Parathyroid adenoma (tissue), 2 donors: ENCODE results near the gene UPP1.

Experiments
- H2AFZ ChIP-seq: fragments of 300-600 bp; sonication (generic); one replicate; pipeline ENCODE4 v1.7.0; 2017; ENCODE audit warnings: antibody characterized with exemption, mild to moderate bottlenecking
- H3K27ac ChIP-seq: fragments of 300-600 bp; sonication (generic); one replicate; pipeline ENCODE4 v1.7.0; 2017
- H3K27me3 ChIP-seq: fragments of 300-600 bp; sonication (generic); one replicate; pipeline ENCODE4 v1.7.0; 2017; ENCODE audit warnings: low read length; ENCODE audit not compliant: control insufficient read depth, insufficient read depth
- H3K36me3 ChIP-seq: fragments of 300-600 bp; sonication (generic); one replicate; pipeline ENCODE4 v1.7.0; 2017; ENCODE audit warnings: low read length; ENCODE audit not compliant: control insufficient read depth, insufficient read depth
- H3K4me1 ChIP-seq: fragments of 300-600 bp; sonication (generic); one replicate; pipeline ENCODE4 v1.7.0; 2017; ENCODE audit warnings: control low read depth
- H3K4me2 ChIP-seq: fragments of 300-600 bp; sonication (generic); one replicate; pipeline ENCODE4 v1.7.0; 2017; ENCODE audit warnings: low read length
- H3K4me3 ChIP-seq: fragments of 300-600 bp; sonication (generic); one replicate; pipeline ENCODE4 v1.7.0; 2017; ENCODE audit warnings: low read depth, low read length
- H3K79me2 ChIP-seq: fragments of 300-600 bp; sonication (generic); one replicate; pipeline ENCODE4 v1.7.0; 2017; ENCODE audit warnings: control low read depth
- H3K9ac ChIP-seq: fragments of 300-600 bp; sonication (generic); one replicate; pipeline ENCODE4 v1.7.0; 2017; ENCODE audit warnings: mild to moderate bottlenecking
- H3K9me3 ChIP-seq: fragments of 300-600 bp; sonication (generic); one replicate; pipeline ENCODE4 v1.7.0; 2017; ENCODE audit warnings: low read length; ENCODE audit not compliant: control insufficient read depth
- TF ChIP-seq, protein P1 (sequence below): fragments of 300-600 bp; sonication (generic); IDR thresholded peaks from one replicate; pipeline ENCODE4 v1.7.0; 2017; ENCODE audit warnings: antibody characterized with exemption, mild to moderate bottlenecking
- donor health status: primary hyperparathyroidism.

UPP1 gene

DNA sequence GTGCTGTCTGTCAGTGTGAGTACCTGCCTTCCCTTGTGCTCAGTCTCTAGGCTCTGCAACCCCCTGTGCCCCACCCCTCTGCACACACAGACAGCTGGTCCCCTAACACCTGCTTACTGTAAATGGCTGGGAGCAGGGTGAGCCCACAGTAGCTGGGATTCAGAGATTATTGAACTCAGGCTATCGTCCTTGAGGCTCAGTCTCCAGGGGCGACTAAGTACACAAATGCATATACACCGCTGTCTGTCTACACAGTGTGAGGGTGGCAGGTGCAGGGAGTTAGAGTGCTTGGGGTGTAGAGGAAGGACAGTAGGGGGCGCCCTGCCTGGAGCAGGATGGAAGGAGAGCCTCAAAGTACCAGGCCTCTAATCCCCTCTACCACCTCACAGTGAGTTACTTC is 12.9 kb downstream of the UPP1 start:
- H3K4me2 ChIP-seq: no peak overlapping the region
- no peak overlapping the region for H3K4me3 ChIP-seq
- TF ChIP-seq, protein P1, sequence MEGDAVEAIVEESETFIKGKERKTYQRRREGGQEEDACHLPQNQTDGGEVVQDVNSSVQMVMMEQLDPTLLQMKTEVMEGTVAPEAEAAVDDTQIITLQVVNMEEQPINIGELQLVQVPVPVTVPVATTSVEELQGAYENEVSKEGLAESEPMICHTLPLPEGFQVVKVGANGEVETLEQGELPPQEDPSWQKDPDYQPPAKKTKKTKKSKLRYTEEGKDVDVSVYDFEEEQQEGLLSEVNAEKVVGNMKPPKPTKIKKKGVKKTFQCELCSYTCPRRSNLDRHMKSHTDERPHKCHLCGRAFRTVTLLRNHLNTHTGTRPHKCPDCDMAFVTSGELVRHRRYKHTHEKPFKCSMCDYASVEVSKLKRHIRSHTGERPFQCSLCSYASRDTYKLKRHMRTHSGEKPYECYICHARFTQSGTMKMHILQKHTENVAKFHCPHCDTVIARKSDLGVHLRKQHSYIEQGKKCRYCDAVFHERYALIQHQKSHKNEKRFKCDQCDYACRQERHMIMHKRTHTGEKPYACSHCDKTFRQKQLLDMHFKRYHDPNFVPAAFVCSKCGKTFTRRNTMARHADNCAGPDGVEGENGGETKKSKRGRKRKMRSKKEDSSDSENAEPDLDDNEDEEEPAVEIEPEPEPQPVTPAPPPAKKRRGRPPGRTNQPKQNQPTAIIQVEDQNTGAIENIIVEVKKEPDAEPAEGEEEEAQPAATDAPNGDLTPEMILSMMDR: peak; percentile 16
- no peaks in the 10 kb centered on the region for H3K27me3 ChIP-seq
- H2AFZ ChIP-seq: no peak overlapping the region
- H3K9me3 ChIP-seq: no peaks in the 10 kb centered on the region
- no peaks in the 10 kb centered on the region for H3K36me3 ChIP-seq
- H3K27ac ChIP-seq: no peak overlapping the region
- H3K9ac ChIP-seq: no peak overlapping the region
- H3K4me1 ChIP-seq: peaks cover 35% of the 10 kb centered on the region
- peaks cover 12% of the 10 kb centered on the region for H3K79me2 ChIP-seq

DNA sequence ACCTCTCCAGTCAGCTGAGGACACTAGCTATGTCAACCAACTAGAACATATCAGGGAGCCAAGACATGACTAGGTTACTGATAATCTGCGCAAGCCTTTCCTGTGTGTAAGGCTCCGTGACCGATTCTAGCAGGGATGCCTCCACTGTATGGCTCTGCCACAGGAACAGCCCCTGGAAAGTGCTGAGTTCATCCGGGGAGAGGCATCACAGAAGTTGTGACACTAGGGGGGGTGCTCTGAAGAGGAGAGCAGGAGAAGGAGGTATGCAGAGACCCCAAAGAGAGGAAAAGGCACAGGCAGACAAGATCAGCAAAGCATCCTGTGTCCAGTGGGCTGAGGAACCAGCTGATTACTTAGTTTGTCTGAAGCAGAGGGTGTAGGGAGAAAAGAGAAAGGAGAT is 13.5 kb downstream of the UPP1 start:
- no peaks in the 10 kb centered on the region for H3K36me3 ChIP-seq
- H3K4me3 ChIP-seq: no peak overlapping the region
- no peaks in the 10 kb centered on the region for H3K9me3 ChIP-seq
- peaks cover 31% of the 10 kb centered on the region for H3K4me1 ChIP-seq
- H3K27ac ChIP-seq: no peak overlapping the region
- no peak overlapping the region for H2AFZ ChIP-seq
- H3K9ac ChIP-seq: no peak overlapping the region
- H3K27me3 ChIP-seq: no peaks in the 10 kb centered on the region
- TF ChIP-seq, protein P1: no peak
- H3K79me2 ChIP-seq: peaks cover 12% of the 10 kb centered on the region
- no peak overlapping the region for H3K4me2 ChIP-seq

DNA sequence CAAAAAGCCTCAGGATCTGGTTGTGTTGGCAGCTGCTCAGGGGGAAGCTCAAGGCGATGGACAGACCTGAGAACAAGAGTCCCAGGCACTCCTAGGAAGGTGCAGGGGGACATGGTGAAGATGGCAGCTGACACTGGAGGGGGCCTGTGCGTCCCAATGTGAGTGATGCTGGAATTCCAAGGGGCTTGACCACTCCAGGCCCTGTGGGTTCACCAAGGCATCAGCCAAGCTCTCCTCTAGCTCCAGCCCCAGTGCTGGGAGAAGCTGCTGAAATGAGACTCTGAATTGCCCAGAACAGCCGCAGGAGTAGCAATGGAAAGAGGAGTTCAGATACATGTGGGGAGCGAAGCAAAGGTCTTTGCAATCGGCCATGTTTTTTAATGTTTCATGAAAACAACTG is 16.0 kb downstream of the UPP1 start:
- TF ChIP-seq, protein P1: no peak
- no peaks in the 10 kb centered on the region for H3K36me3 ChIP-seq

DNA sequence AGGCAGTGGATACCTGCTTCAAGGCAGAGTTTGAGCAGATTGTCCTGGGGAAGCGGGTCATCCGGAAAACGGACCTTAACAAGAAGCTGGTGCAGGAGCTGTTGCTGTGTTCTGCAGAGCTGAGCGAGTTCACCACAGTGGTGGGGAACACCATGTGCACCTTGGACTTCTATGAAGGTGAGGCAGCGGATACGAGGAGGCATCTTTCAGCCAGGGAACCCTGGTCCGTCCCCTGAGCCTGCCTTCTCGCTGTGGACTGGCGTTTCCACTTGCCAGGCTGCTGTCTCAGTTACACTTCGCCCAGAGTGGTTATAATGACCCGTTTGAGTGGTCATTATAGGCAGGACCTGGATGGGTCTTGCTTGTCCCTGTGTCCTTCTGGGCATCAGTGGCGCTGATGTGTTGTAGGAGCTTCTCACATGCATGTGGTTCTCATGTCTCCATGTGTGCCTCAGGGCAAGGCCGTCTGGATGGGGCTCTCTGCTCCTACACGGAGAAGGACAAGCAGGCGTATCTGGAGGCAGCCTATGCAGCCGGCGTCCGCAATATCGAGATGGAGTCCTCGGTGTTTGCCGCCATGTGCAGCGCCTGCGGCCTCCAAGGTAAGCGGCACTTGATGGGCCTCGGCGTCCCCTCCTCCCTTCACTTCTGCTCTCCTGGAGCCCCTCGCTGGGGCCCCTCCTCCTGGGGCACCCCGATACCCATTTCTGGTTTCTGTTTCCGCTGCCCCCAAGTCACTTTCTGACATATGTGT is 18.0 kb downstream of the UPP1 start:
- Histone ChIP-seq H3K79me2 (peaks cover under 1% of the 10 kb centered on the region), H3K4me2 (no peak overlapping the region), H3K9me3 (no peaks in the 10 kb centered on the region), H3K36me3 (no peaks in the 10 kb centered on the region), H3K27ac (no peak overlapping the region), H3K4me3 (no peak overlapping the region), H3K4me1 (peaks cover 6% of the 10 kb centered on the region), H3K9ac (no peak overlapping the region), H2AFZ (no peak overlapping the region), H3K27me3 (no peaks in the 10 kb centered on the region)
- TF ChIP-seq, protein P1: no peak

More for the DNA sequence above, 16.0 kb downstream of the UPP1 start:
- H3K4me1 ChIP-seq: peaks cover 9% of the 10 kb centered on the region
- H3K27ac ChIP-seq: no peak overlapping the region
- H2AFZ ChIP-seq: no peak overlapping the region
- H3K79me2 ChIP-seq: peaks cover 12% of the 10 kb centered on the region
- H3K27me3 ChIP-seq: no peaks in the 10 kb centered on the region
- H3K9ac ChIP-seq: no peak overlapping the region
- no peaks in the 10 kb centered on the region for H3K9me3 ChIP-seq
- no peak overlapping the region for H3K4me3 ChIP-seq
- no peak overlapping the region for H3K4me2 ChIP-seq

DNA sequence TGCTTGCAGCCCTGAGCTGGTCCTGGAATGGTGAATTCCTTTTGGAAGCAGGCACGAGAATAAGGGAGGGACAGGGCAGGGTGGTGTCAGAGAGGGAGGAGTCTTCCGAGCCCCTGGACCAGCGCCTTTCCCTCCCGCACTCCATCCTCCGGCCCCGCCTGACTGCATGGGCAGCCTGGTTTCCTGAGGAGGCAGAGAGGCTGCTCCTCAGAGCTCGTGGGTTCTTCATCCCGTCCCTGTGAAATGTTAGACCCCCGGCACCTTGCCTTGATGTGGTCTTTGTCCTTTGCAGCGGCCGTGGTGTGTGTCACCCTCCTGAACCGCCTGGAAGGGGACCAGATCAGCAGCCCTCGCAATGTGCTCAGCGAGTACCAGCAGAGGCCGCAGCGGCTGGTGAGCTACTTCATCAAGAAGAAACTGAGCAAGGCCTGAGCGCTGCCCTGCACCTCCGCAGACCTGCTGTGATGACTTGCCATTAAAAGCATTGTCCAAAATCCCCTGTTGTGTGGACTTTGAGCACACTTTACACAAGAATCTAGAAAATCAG is 18.9 kb downstream of the UPP1 start:
- no peak overlapping the region for H2AFZ ChIP-seq
- no peak overlapping the region for H3K27ac ChIP-seq
- no peaks in the 10 kb centered on the region for H3K27me3 ChIP-seq
- H3K9ac ChIP-seq: no peak overlapping the region
- H3K79me2 ChIP-seq: no peaks in the 10 kb centered on the region
- no peak overlapping the region for H3K4me3 ChIP-seq
- H3K36me3 ChIP-seq: no peaks in the 10 kb centered on the region
- peaks cover 6% of the 10 kb centered on the region for H3K4me1 ChIP-seq
- TF ChIP-seq, protein P1: no peak
- H3K4me2 ChIP-seq: no peak overlapping the region
- no peaks in the 10 kb centered on the region for H3K9me3 ChIP-seq
